Loucy (cell line): Measurements from ENCODE around the gene MEF2A.

ENCODE experiments used
- CTCF ChIP-seq: fragments of 200-600 bp; sonication (generic); conservative IDR thresholded peaks from 2 replicates; pipeline ENCODE4 v1.5.1; 2014; ENCODE audit warnings: mild to moderate bottlenecking, antibody characterized with exemption, low read length
- EZH2phosphoT487 ChIP-seq: fragments of 200-600 bp; IDR thresholded peaks from 2 replicates; pipeline ENCODE4 v1.6.1; 2018; ENCODE audit warnings: antibody characterized with exemption, mild to moderate bottlenecking, moderate library complexity, borderline replicate concordance

- no peak for TF ChIP-seq CTCF
- TF ChIP-seq EZH2phosphoT487 = no peak
Measured at GRCh38 chr15:99644913-99645542, 79.2 kb downstream of the MEF2A start.
